Kidney (tissue), 14 donors: ENCODE results near the gene FAM107B. TPM values are rescaled to one million over a fixed set of nuclear protein-coding genes. Genes with fewer than 3 reads are reported as not detected.

Experiments
- DNase-seq, 5 donors: peaks; one replicate each; pipeline ENCODE4 v3.0.0-alpha.2; 2013 to 2020
- FAIRE-seq: peaks from 2 replicates; lab custom pipeline; 2012; peaks lifted over from hg19 to GRCh38; lab: Jason Lieb, UNC
- H3K27ac ChIP-seq, 2 donors: one replicate each; pipeline ENCODE4 v1.7.0; 2013; ENCODE audit warnings: low read depth in 2 of 2, low read length in 2 of 2, inconsistent platforms in 1 of 2
- H3K27me3 ChIP-seq: one replicate; pipeline ENCODE4 v1.7.1; 2013; ENCODE audit warnings: low read length, inconsistent platforms; ENCODE audit not compliant: control insufficient read depth, insufficient read depth
- H3K36me3 ChIP-seq, 3 donors: one replicate each; pipeline versions ENCODE4 v1.7.0 to v1.7.1; 2013; ENCODE audit warnings: low read length in 3 of 3, control low read depth in 1 of 3, inconsistent platforms in 1 of 3; ENCODE audit not compliant: insufficient read depth in 3 of 3, control insufficient read depth in 2 of 3
- H3K4me1 ChIP-seq, 3 donors: one replicate each; pipeline versions ENCODE4 v1.7.0 to v1.7.1; 2013; ENCODE audit warnings: low read length in 3 of 3, inconsistent platforms in 1 of 3, low read depth in 1 of 3; ENCODE audit not compliant: control insufficient read depth in 2 of 3, insufficient read depth in 2 of 3
- H3K4me3 ChIP-seq, 3 donors: one replicate each; pipeline versions ENCODE4 v1.7.0 to v1.8.1; 2013; ENCODE audit warnings: low read length in 3 of 3, control low read depth in 1 of 3, inconsistent platforms in 1 of 3
- H3K9ac ChIP-seq, 3 donors: one replicate each; pipeline versions ENCODE4 v1.7.0 to v1.7.1; 2013; ENCODE audit warnings: low read length in 3 of 3, control low read depth in 1 of 3, inconsistent platforms in 1 of 3
- H3K9me3 ChIP-seq, 3 donors: one replicate each; pipeline versions ENCODE4 v1.7.0 to v1.7.1; 2013; ENCODE audit warnings: low read length in 3 of 3, control low read depth in 1 of 3, inconsistent platforms in 1 of 3; ENCODE audit not compliant: control insufficient read depth in 2 of 3, insufficient read depth in 1 of 3
- intact Hi-C: fragments of 100-400 bp; cut with DNase I; formaldehyde crosslinking; loops from one replicate; pipeline ENCODE4 v1.11.1; 2022
- polyA plus RNA-seq: library from polyadenylated mRNA; stranded (reverse); fragments of 350-450 nt; fragmentation: Illumina TruSeq; extraction: RNeasy Lipid Tissue Mini Kit (QIAGEN cat#74804); gene quantifications from one replicate; pipeline ENCODE4 v1.2.3, GENCODE V29; 2014; ENCODE audit warnings: low read depth, low replicate concordance; ENCODE audit not compliant: insufficient read depth
- total RNA-seq: library from RNA; stranded (reverse); fragmentation: NEBNext Ultra II Directional; extraction: Animal tissue kit (Norgen Biotek cat#: 25700); gene quantifications from one replicate; pipeline ENCODE4 v1.2.1, GENCODE V29; 2021
- TF ChIP-seq, protein P1 (sequence below): IDR thresholded peaks from 3 replicates; pipeline ENCODE4 v1.5.1; 2012; ENCODE audit warnings: mild to moderate bottlenecking, moderate library complexity, borderline replicate concordance; ENCODE audit not compliant: insufficient read depth; ENCODE audit errors: extremely low read depth
- donor health status: control.
- donor health status: control.
- donor health status: control.
- donor health status: control.
- donor health status: control.
- donor health status: DM: yes; HTN: yes; CAD: no.
- donor health status: Normal renal cell carcinoma (clear cell type).

Gene FAM107B
- total and polyA plus RNA-seq, 2 donors from 2014 or later: 105 to 122 TPM

- H3K9ac ChIP-seq: no peak overlapping the region
- H3K36me3 ChIP-seq: no peaks in the 10 kb centered on the region
- TF ChIP-seq, protein P1, sequence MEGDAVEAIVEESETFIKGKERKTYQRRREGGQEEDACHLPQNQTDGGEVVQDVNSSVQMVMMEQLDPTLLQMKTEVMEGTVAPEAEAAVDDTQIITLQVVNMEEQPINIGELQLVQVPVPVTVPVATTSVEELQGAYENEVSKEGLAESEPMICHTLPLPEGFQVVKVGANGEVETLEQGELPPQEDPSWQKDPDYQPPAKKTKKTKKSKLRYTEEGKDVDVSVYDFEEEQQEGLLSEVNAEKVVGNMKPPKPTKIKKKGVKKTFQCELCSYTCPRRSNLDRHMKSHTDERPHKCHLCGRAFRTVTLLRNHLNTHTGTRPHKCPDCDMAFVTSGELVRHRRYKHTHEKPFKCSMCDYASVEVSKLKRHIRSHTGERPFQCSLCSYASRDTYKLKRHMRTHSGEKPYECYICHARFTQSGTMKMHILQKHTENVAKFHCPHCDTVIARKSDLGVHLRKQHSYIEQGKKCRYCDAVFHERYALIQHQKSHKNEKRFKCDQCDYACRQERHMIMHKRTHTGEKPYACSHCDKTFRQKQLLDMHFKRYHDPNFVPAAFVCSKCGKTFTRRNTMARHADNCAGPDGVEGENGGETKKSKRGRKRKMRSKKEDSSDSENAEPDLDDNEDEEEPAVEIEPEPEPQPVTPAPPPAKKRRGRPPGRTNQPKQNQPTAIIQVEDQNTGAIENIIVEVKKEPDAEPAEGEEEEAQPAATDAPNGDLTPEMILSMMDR: no peak
- no peaks in the 10 kb centered on the region for H3K9me3 ChIP-seq
- no peaks in the 10 kb centered on the region for H3K4me1 ChIP-seq
- no peak overlapping the region for H3K27ac ChIP-seq
- intact Hi-C loops: no loop called here
- no peak for DNase-seq
- no peaks in the 10 kb centered on the region for H3K27me3 ChIP-seq
- no peak for FAIRE-seq
- H3K4me3 ChIP-seq: no peak overlapping the region
Measured at GRCh38 chr10:14695847-14696480, 78.7 kb downstream of the FAM107B start.

GRCh38 chr10:14693891-14694290, 80.8 kb downstream of the FAM107B start:
- no peak overlapping the region for H3K9ac ChIP-seq
- TF ChIP-seq, protein P1: no peak
- no peak for FAIRE-seq
- DNase-seq: no peak
- intact Hi-C loops: no loop called here
- H3K4me3 ChIP-seq: no peak overlapping the region
- H3K36me3 ChIP-seq: no peaks in the 10 kb centered on the region
- no peak overlapping the region for H3K27ac ChIP-seq
- no peaks in the 10 kb centered on the region for H3K4me1 ChIP-seq
- no peaks in the 10 kb centered on the region for H3K27me3 ChIP-seq
- no peaks in the 10 kb centered on the region for H3K9me3 ChIP-seq

- DNase-seq (no peak), FAIRE-seq (no peak)
- H3K4me3 ChIP-seq: no peak overlapping the region
- no peak overlapping the region for H3K9ac ChIP-seq
- no peaks in the 10 kb centered on the region for H3K27me3 ChIP-seq
- no peaks in the 10 kb centered on the region for H3K36me3 ChIP-seq
- TF ChIP-seq, protein P1: no peak
- intact Hi-C loops: no loop called here
- no peak overlapping the region for H3K27ac ChIP-seq
- no peaks in the 10 kb centered on the region for H3K9me3 ChIP-seq
- H3K4me1 ChIP-seq: no peaks in the 10 kb centered on the region
Measured at GRCh38 chr10:14692344-14693076, 82.2 kb downstream of the FAM107B start.
